GM12878 (cell line): Measurements from ENCODE around the gene LMLN. TPM values are rescaled to one million over a fixed set of nuclear protein-coding genes. Genes with fewer than 3 reads are reported as not detected.

Experiments used
- ATAC-seq: fragments of 200-7000 bp; cut with Tn5 transposase; 3 replicates; pipeline ENCODE4 v1.9.1; 2020; ENCODE audit warnings: mild to moderate bottlenecking, moderate library complexity
- BruUV-seq: library from RNA; stranded (reverse); fragments of 400-500 nt; replicated peaks from 2 replicates; lab custom pipeline; 2021; lab: Mats Ljungman, UMichigan
- CTCF ChIA-PET: fragments of 300-600 bp; sonication (Branson Sonifier 250); formaldehyde crosslinking; extraction: SDS; loops from one replicate; lab custom pipeline; 2021; ENCODE audit warnings: inconsistent platforms; lab: Yijun Ruan, JAX
- POLR2A ChIA-PET: fragments of 350-600 bp; formaldehyde crosslinking; extraction: SDS; loops from one replicate; lab custom pipeline; 2021; ENCODE audit warnings: inconsistent platforms; lab: Charles Lee
- RAD21 ChIA-PET: fragments of 300-600 bp; sonication (Branson Sonifier 250); formaldehyde crosslinking; loops from one replicate; lab custom pipeline; 2023; ENCODE audit warnings: antibody characterized with exemption; ENCODE audit not compliant: unreplicated experiment; lab: Charles Lee
- SMC1A ChIA-PET: fragments of 300-600 bp; sonication (Branson Sonifier 250); formaldehyde crosslinking; loops from one replicate; lab custom pipeline; 2023; ENCODE audit not compliant: unreplicated experiment, uncharacterized antibody; lab: Charles Lee
- DNase-seq: peaks from one replicate; pipeline ENCODE4 v3.0.0-alpha.2; 2011; ENCODE audit warnings: low read depth, low spot score
- FAIRE-seq: peaks from 3 replicates; lab custom pipeline; 2011; peaks lifted over from hg19 to GRCh38; lab: Jason Lieb, UNC
- H2AFZ ChIP-seq: 2 replicates; pipeline ENCODE4 v1.6.0; 2011; ENCODE audit warnings: low read depth, low read length, control low read depth; ENCODE audit not compliant: control insufficient read depth
- H3K27ac ChIP-seq: 2 replicates; pipeline ENCODE4 v1.5.1; 2011; ENCODE audit warnings: control low read depth; ENCODE audit not compliant: control insufficient read depth, insufficient read depth
- H3K27me3 ChIP-seq, 2 experiments: replicated peaks in 1 of 2; 2 replicates each; pipeline versions ENCODE4 v1.6.0 to v1.6.1; 2011; ENCODE audit warnings: low read length in 1 of 2; ENCODE audit not compliant: control insufficient read depth in 2 of 2, insufficient read depth in 2 of 2
- H3K36me3 ChIP-seq, 2 experiments: 2 replicates each; pipeline ENCODE4 v1.5.1; 2011; ENCODE audit warnings: low read length in 1 of 2; ENCODE audit not compliant: control insufficient read depth in 2 of 2, insufficient read depth in 2 of 2
- H3K4me1 ChIP-seq: 2 replicates; pipeline ENCODE4 v1.6.1; 2011; ENCODE audit warnings: mild to moderate bottlenecking, low read length, moderate library complexity, mixed read lengths; ENCODE audit not compliant: control insufficient read depth, insufficient read depth
- H3K4me2 ChIP-seq: 2 replicates; pipeline ENCODE4 v1.6.0; 2011; ENCODE audit warnings: control low read depth; ENCODE audit not compliant: control insufficient read depth, insufficient read depth
- H3K4me3 ChIP-seq: fragments of 200-600 bp; sonication (generic); 2 replicates; pipeline ENCODE4 v1.5.1; 2016
- H3K79me2 ChIP-seq: 2 replicates; pipeline ENCODE4 v1.6.0; 2011; ENCODE audit warnings: low read length; ENCODE audit not compliant: control insufficient read depth, insufficient read depth
- H3K9ac ChIP-seq: 2 replicates; pipeline ENCODE4 v1.8.0; 2011; ENCODE audit warnings: low read length, control low read depth, mixed read lengths; ENCODE audit not compliant: control insufficient read depth, insufficient read depth
- H3K9me3 ChIP-seq: replicated peaks from 3 replicates; pipeline ENCODE4 v1.5.1; 2011; ENCODE audit warnings: mild to moderate bottlenecking, low read length; ENCODE audit not compliant: control insufficient read depth, insufficient read depth
- H4K20me1 ChIP-seq: 2 replicates; pipeline ENCODE4 v1.6.0; 2011; ENCODE audit not compliant: control insufficient read depth, insufficient read depth
- CBX5 ChIP-seq: sonication (generic); IDR thresholded peaks from 2 replicates; pipeline ENCODE4 v1.6.1; 2016; ENCODE audit warnings: low read depth, moderate library complexity, mild to moderate bottlenecking, inconsistent platforms
- CREB1 ChIP-seq: IDR thresholded peaks from 2 replicates; pipeline ENCODE4 v1.6.1; 2012; ENCODE audit warnings: low read depth, mild to moderate bottlenecking, inconsistent platforms
- EED ChIP-seq: sonication (generic); IDR thresholded peaks from 2 replicates; pipeline ENCODE4 v1.6.1; 2016; ENCODE audit warnings: antibody characterized with exemption, low read depth
- GABPA ChIP-seq: IDR thresholded peaks from 2 replicates; pipeline ENCODE4 v1.6.1; 2014; ENCODE audit warnings: antibody characterized with exemption, low read depth, mild to moderate bottlenecking, inconsistent platforms
- MYB ChIP-seq: fragments of 150-350 bp; IDR thresholded peaks from 2 replicates; pipeline ENCODE4 v1.6.1; 2014; ENCODE audit warnings: mild to moderate bottlenecking, low read depth, low read length, borderline replicate concordance
- SPI1 ChIP-seq: IDR thresholded peaks from 2 replicates; pipeline ENCODE4 v1.6.1; 2011; ENCODE audit warnings: low read depth, mild to moderate bottlenecking, low read length, moderate library complexity, borderline replicate concordance; ENCODE audit not compliant: insufficient read depth
- WGBS: methylation state at CpG from one replicate; pipeline ENCODE4 v1.1.6; 2016; ENCODE audit warnings: low lambda C conversion rate; ENCODE audit not compliant: insufficient replicate concordance, insufficient coverage; ENCODE audit errors: missing lambda C conversion rate; 5-methylcytosine and 5-hydroxymethylcytosine counted together
- in situ Hi-C: fragments of 300-500 bp; cut with MboI; formaldehyde crosslinking; loops from 9 replicates; pipeline ENCODE4 v1.14.3; 2018; ENCODE audit warnings: mixed read lengths
- intact Hi-C: fragments of 100-400 bp; cut with micrococcal nuclease; formaldehyde crosslinking; loops from one replicate; pipeline ENCODE4 v1.14.2; 2022; ENCODE audit not compliant: unreplicated experiment
- polyA plus RNA-seq, 11 experiments: library from polyadenylated mRNA; depleted of rRNA in 4 of 11; unstranded in 6 of 11; stranded (reverse) in 5 of 11; fragments of >200 nt; fragmentation: Nextera tagmentation in 4 of 11; fragmentation: Illumina TruSeq in 1 of 11; extraction: Ambion mirVana in 4 of 11; extraction: Trizol in 1 of 11; gene quantifications; 1 replicate in 1 of 11; 2 replicates in 10 of 11; pipeline versions ENCODE4 v1.2.1 to v1.2.3, GENCODE V29; 2011 to 2016; ENCODE audit warnings: inconsistent platforms in 2 of 11, missing spikeins in 2 of 11, low read depth in 1 of 11
- total RNA-seq, 4 experiments: library from RNA; depleted of rRNA in 3 of 4; stranded (reverse); fragments of >200 nt in 3 of 4; fragmentation: Illumina TruSeq in 1 of 4; extraction: Trizol in 1 of 4; gene quantifications; 2 replicates each; pipeline versions ENCODE4 v1.2.1 to v1.2.3, GENCODE V29; 2013 to 2021
- TF ChIP-seq, protein P1 (sequence below): fragments of 450-650 bp; IDR thresholded peaks from 2 replicates; pipeline ENCODE4 v1.6.1; 2016; ENCODE audit warnings: mild to moderate bottlenecking
- TF ChIP-seq, protein P2 (sequence below): fragments of 450-650 bp; IDR thresholded peaks from 2 replicates; pipeline ENCODE4 v1.6.1; 2017; ENCODE audit warnings: antibody characterized with exemption, mild to moderate bottlenecking, moderate library complexity

LMLN gene
- total and polyA plus RNA-seq, 10 of the 15 experiments (the other 5 are each of a cell fraction or from before 2014, with no cell fraction given) = 0.02 to 1.7 (median 0.81) TPM

DNA sequence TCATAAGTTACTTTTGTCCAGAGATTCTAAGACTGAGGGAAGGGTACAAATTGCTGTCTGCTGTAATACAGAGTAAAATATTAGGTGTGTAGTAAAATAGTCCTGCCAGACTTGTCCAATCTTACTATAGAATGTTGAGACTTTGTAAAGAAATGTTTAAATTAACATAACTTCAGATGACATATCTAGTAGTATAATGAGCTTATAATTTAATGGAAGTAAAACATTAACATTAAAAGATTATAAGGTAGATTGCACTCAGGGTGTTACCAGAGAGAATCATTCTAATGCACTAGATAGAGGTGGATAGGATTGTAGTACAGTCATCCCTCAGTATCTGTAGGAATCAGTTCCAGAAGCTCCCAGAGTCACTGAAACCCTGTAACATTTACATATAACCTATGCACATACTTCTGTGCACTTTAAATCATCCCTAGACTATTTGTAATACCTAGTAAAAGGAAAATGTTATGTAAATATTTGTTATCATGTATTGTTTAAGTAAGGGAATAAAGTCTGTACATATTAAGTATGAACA, 130.8 kb downstream of the LMLN start (continued):
- TF ChIP-seq, protein P1, sequence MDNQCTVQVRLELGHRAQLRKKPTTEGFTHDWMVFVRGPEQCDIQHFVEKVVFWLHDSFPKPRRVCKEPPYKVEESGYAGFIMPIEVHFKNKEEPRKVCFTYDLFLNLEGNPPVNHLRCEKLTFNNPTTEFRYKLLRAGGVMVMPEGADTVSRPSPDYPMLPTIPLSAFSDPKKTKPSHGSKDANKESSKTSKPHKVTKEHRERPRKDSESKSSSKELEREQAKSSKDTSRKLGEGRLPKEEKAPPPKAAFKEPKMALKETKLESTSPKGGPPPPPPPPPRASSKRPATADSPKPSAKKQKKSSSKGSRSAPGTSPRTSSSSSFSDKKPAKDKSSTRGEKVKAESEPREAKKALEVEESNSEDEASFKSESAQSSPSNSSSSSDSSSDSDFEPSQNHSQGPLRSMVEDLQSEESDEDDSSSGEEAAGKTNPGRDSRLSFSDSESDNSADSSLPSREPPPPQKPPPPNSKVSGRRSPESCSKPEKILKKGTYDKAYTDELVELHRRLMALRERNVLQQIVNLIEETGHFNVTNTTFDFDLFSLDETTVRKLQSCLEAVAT = no peak
- TF ChIP-seq SPI1 (no peak), MYB (no peak)

DNA sequence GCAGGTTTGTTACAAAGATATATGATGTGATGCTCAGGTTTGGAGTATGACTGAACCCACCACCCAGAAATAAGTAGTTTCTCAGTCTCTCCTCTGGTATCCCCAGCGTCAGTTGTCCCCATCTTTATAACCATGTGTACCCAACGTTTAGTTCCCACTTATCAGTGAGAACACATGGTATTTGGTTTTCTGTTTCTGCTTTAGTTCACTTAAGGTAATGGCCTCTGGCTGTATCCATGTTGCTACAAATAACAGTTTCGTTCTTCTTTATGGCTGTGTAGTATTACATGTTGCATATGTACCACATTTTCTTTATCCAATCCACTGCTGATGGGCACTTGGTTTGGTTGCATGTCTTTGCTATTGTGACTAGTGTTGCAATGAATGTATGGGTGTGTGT, 132.3 kb downstream of the LMLN start:
- TF ChIP-seq GABPA = no peak
- no peak for TF ChIP-seq CBX5
- no peak for TF ChIP-seq CREB1
- TF ChIP-seq, protein P2, sequence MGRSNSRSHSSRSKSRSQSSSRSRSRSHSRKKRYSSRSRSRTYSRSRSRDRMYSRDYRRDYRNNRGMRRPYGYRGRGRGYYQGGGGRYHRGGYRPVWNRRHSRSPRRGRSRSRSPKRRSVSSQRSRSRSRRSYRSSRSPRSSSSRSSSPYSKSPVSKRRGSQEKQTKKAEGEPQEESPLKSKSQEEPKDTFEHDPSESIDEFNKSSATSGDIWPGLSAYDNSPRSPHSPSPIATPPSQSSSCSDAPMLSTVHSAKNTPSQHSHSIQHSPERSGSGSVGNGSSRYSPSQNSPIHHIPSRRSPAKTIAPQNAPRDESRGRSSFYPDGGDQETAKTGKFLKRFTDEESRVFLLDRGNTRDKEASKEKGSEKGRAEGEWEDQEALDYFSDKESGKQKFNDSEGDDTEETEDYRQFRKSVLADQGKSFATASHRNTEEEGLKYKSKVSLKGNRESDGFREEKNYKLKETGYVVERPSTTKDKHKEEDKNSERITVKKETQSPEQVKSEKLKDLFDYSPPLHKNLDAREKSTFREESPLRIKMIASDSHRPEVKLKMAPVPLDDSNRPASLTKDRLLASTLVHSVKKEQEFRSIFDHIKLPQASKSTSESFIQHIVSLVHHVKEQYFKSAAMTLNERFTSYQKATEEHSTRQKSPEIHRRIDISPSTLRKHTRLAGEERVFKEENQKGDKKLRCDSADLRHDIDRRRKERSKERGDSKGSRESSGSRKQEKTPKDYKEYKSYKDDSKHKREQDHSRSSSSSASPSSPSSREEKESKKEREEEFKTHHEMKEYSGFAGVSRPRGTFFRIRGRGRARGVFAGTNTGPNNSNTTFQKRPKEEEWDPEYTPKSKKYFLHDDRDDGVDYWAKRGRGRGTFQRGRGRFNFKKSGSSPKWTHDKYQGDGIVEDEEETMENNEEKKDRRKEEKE = no peak
- TF ChIP-seq EED = no peak
- TF ChIP-seq, all 136 proteins: peak for 0
- ChIA-PET CTCF (no interaction called here), RAD21 (no interaction called here), SMC1A (no interaction called here), POLR2A (no interaction called here)
- no peak overlapping the region for H3K4me3 ChIP-seq
- H3K9ac ChIP-seq = no peak overlapping the region
- no peak overlapping the region for H3K27ac ChIP-seq
- no peak for FAIRE-seq
- no peak overlapping the region for H2AFZ ChIP-seq
- in situ Hi-C loops = no loop called here
- H3K4me1 ChIP-seq = no peaks in the 10 kb centered on the region
- H3K79me2 ChIP-seq = no peaks in the 10 kb centered on the region
- ATAC-seq = no peak
- H4K20me1 ChIP-seq = no peaks in the 10 kb centered on the region
- H3K27me3 ChIP-seq = peaks cover 0 to 3% of the 10 kb centered on the region in 2 experiments; a peak in 3 of 4 replicates
- H3K4me2 ChIP-seq = no peak overlapping the region
- intact Hi-C loops = no loop called here
- H3K9me3 ChIP-seq = peaks cover 2% of the 10 kb centered on the region; the same call in 2 of the 3 replicates
- no peak for DNase-seq
- H3K36me3 ChIP-seq = no peaks in the 10 kb centered on the region
- no TSS peak for BruUV-seq
- WGBS = 20% methylated on average over 3 of the region's 3 CpGs
